ENCODE results near the gene CCDC167. TPM values are rescaled to one million over a fixed set of nuclear protein-coding genes. Genes with fewer than 3 reads are reported as not detected.

CCDC167 gene
- total RNA-seq, 1 experiment from 2014 or later, result 31.5 TPM

DNA sequence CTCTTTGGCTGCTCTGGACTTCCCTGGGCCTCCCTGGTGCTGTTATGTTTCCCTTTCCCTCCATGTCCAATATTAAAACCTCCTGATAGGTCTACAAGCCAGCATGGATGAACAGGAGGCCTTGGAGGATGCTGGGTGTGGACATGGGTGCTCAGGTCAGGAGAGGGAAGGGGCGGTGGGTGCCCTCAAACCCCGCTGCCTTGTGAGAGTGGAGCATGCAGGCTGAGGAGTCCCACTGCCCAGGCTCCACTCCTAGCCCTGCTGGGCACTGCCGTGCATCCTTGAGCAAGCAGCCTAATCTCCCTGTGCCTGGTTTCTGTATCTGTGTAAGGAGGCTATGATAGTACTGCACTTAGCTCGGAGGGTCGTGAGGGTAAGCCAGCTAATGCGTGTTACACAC lies 18.4 kb upstream of the CCDC167 start:
- no TSS peak for BruUV-seq (replicated peaks)
- Histone ChIP-seq H3K4me3 (ENCODE audit: low read depth, low read length, poor library complexity, severe bottlenecking) (no peak overlapping the region), H3K36me3 (ENCODE audit: insufficient read depth, low read length, poor library complexity, severe bottlenecking) (no peaks in the 10 kb centered on the region), H3K27me3 (replicated peaks; ENCODE audit: insufficient read depth, low read depth, low read length, poor library complexity) (no peaks in the 10 kb centered on the region), H3K4me1 (ENCODE audit: insufficient read depth, low read length, poor library complexity, severe bottlenecking) (no peaks in the 10 kb centered on the region), H3K9me3 (ENCODE audit: low read depth, low read length, poor library complexity, severe bottlenecking) (no peaks in the 10 kb centered on the region), H3K27ac (ENCODE audit: low read depth, low read length, poor library complexity, severe bottlenecking) (no peak overlapping the region)
- no peak for TF ChIP-seq EZH2 (IDR thresholded peaks at IDR 0.05; ENCODE audit: borderline replicate concordance, low read depth, low read length, poor library complexity, severe bottlenecking)
- TF ChIP-seq, protein P1, sequence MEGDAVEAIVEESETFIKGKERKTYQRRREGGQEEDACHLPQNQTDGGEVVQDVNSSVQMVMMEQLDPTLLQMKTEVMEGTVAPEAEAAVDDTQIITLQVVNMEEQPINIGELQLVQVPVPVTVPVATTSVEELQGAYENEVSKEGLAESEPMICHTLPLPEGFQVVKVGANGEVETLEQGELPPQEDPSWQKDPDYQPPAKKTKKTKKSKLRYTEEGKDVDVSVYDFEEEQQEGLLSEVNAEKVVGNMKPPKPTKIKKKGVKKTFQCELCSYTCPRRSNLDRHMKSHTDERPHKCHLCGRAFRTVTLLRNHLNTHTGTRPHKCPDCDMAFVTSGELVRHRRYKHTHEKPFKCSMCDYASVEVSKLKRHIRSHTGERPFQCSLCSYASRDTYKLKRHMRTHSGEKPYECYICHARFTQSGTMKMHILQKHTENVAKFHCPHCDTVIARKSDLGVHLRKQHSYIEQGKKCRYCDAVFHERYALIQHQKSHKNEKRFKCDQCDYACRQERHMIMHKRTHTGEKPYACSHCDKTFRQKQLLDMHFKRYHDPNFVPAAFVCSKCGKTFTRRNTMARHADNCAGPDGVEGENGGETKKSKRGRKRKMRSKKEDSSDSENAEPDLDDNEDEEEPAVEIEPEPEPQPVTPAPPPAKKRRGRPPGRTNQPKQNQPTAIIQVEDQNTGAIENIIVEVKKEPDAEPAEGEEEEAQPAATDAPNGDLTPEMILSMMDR (conservative IDR thresholded peaks at IDR 0.05; ENCODE audit: low read depth, low read length), result no peak
- intact Hi-C loops (cut with micrococcal nuclease; ENCODE audit: unreplicated experiment), result no loop called here
- ChIA-PET CTCF (no interaction called here), POLR2A (ENCODE audit: low non-redundant PET) (no interaction called here)
- no peak for DNase-seq (ENCODE audit: low spot score)

DNA sequence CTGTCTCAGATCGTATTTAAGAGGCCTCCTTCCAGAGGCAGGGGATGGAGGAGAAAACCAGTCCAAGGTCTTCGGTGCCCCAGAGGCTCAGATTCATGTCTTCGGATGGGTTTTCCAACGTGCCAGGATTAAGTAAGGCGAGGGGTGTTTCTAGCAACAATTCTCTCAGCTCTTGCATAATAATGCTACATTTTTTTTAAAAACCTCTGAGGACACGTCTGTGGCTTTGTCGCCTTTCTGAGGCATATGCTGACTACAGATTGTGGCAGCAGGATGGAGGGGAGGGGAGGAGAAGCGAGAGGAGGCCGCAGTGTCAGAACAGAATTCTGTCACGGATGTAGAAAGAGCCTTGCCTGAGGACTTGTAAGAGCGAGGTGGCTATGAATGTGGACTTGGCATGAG lies 17.7 kb upstream of the CCDC167 start:
- DNase-seq (ENCODE audit: low spot score), result no peak
- H3K4me3 ChIP-seq (ENCODE audit: low read depth, low read length, poor library complexity, severe bottlenecking), result no peak overlapping the region
- BruUV-seq (replicated peaks), result no TSS peak
- ChIA-PET CTCF (interaction anchor here (0.6 kb wide), 1 partner anchor 304 kb away, joined by 3 read pairs; no protein-coding TSS in a partner anchor), POLR2A (ENCODE audit: low non-redundant PET) (no interaction called here)
- no peak for TF ChIP-seq EZH2 (IDR thresholded peaks at IDR 0.05; ENCODE audit: borderline replicate concordance, low read depth, low read length, poor library complexity, severe bottlenecking)
- TF ChIP-seq, protein P1 (conservative IDR thresholded peaks at IDR 0.05; ENCODE audit: low read depth, low read length), result no peak
- H3K27me3 ChIP-seq (replicated peaks; ENCODE audit: insufficient read depth, low read depth, low read length, poor library complexity), result no peaks in the 10 kb centered on the region
- H3K9me3 ChIP-seq (ENCODE audit: low read depth, low read length, poor library complexity, severe bottlenecking), result no peaks in the 10 kb centered on the region
- H3K36me3 ChIP-seq (ENCODE audit: insufficient read depth, low read length, poor library complexity, severe bottlenecking), result no peaks in the 10 kb centered on the region
- no peak overlapping the region for H3K27ac ChIP-seq (ENCODE audit: low read depth, low read length, poor library complexity, severe bottlenecking)
- H3K4me1 ChIP-seq (ENCODE audit: insufficient read depth, low read length, poor library complexity, severe bottlenecking), result no peaks in the 10 kb centered on the region
- intact Hi-C loops (cut with micrococcal nuclease; ENCODE audit: unreplicated experiment), result no loop called here

DNA sequence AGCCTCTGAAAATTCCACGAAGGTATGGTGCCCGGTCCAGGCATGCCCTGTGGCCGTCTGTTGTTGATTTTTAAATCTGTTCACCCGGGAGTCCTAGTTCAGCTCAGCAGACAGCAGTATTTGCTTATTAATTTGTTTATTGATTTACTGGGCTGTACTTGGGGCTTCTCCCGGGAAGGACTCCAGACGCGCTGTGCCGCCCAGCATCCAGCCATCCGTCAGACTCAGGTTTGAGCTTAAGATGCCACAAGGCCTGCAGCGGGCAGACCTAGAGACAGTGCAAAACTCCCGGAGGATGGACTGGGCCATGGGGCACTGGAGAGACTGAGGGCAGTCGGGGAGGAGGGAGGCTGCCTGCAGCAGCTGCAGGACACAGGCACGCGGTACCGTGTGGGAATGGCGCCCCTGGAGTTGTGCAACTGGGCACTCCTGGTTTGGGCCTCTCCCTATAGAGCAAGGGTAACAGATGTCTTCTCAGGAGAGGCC lies 17.3 kb upstream of the CCDC167 start:
- Histone ChIP-seq H3K4me3 (ENCODE audit: low read depth, low read length, poor library complexity, severe bottlenecking) (no peak overlapping the region), H3K27me3 (replicated peaks; ENCODE audit: insufficient read depth, low read depth, low read length, poor library complexity) (no peaks in the 10 kb centered on the region), H3K9me3 (ENCODE audit: low read depth, low read length, poor library complexity, severe bottlenecking) (no peaks in the 10 kb centered on the region), H3K4me1 (ENCODE audit: insufficient read depth, low read length, poor library complexity, severe bottlenecking) (no peaks in the 10 kb centered on the region), H3K27ac (ENCODE audit: low read depth, low read length, poor library complexity, severe bottlenecking) (no peak overlapping the region), H3K36me3 (ENCODE audit: insufficient read depth, low read length, poor library complexity, severe bottlenecking) (no peaks in the 10 kb centered on the region)
- no TSS peak for BruUV-seq (replicated peaks)
- CTCF ChIA-PET, result no interaction called here
- POLR2A ChIA-PET (ENCODE audit: low non-redundant PET), result no interaction called here
- TF ChIP-seq, protein P1 (conservative IDR thresholded peaks at IDR 0.05; ENCODE audit: low read depth, low read length), result no peak
- no peak for TF ChIP-seq EZH2 (IDR thresholded peaks at IDR 0.05; ENCODE audit: borderline replicate concordance, low read depth, low read length, poor library complexity, severe bottlenecking)
- intact Hi-C loops (cut with micrococcal nuclease; ENCODE audit: unreplicated experiment), result no loop called here
- DNase-seq (ENCODE audit: low spot score), result no peak

Data from A673 (cell line).